PFSK-1 (cell line): ENCODE data around the gene KCNK17.

Experiments used
- FOXP2 ChIP-seq: optimal IDR thresholded peaks from 2 replicates; pipeline ENCODE3; 2011; ENCODE audit warnings: borderline replicate concordance, control low read depth, inconsistent platforms; ENCODE audit not compliant: insufficient read depth; ENCODE audit errors: extremely low read length, extremely low read depth
- POLR2AphosphoS5 ChIP-seq: IDR thresholded peaks from 2 replicates; pipeline ENCODE4 v1.6.1; 2012; ENCODE audit warnings: low read depth, mild to moderate bottlenecking, control low read depth, low read length, moderate library complexity
- REST ChIP-seq, 2 experiments: IDR thresholded peaks; 2 replicates each; pipeline versions ENCODE4 v1.6.1 to v1.8.0; 2011 to 2012; ENCODE audit warnings: low read depth in 2 of 2, low read length in 2 of 2, control low read depth in 1 of 2, inconsistent platforms in 1 of 2, mild to moderate bottlenecking in 1 of 2, moderate library complexity in 1 of 2; ENCODE audit not compliant: insufficient read depth in 1 of 2
- SIN3A ChIP-seq: IDR thresholded peaks from 2 replicates; pipeline ENCODE4 v1.6.1; 2012; ENCODE audit warnings: mild to moderate bottlenecking, low read length, moderate library complexity, borderline replicate concordance; ENCODE audit not compliant: insufficient read depth
- TAF1 ChIP-seq: IDR thresholded peaks from 2 replicates; pipeline ENCODE4 v1.6.1; 2012; ENCODE audit warnings: low read length, control low read depth, borderline replicate concordance; ENCODE audit not compliant: insufficient read depth

KCNK17 gene

GRCh38 chr6:39330476-39330875 is 16.3 kb upstream of the KCNK17 start:
- TF ChIP-seq TAF1 (no peak), SIN3A (no peak), REST (IDR thresholded peaks at IDR 0.05; ENCODE audit: insufficient read depth in 1 of 2, low read depth in 2 of 2, low read length in 2 of 2) (no peak), POLR2AphosphoS5 (no peak), FOXP2 (no peak)

- TF ChIP-seq POLR2AphosphoS5 (no peak), SIN3A (no peak), TAF1 (no peak), REST (IDR thresholded peaks at IDR 0.05; ENCODE audit: insufficient read depth in 1 of 2, low read depth in 2 of 2, low read length in 2 of 2) (no peak), FOXP2 (no peak)
Measured at GRCh38 chr6:39330057-39330456, 15.8 kb upstream of the KCNK17 start.

- TF ChIP-seq FOXP2: no peak
- TF ChIP-seq POLR2AphosphoS5: no peak
- no peak for TF ChIP-seq REST (IDR thresholded peaks at IDR 0.05; ENCODE audit: insufficient read depth in 1 of 2, low read depth in 2 of 2, low read length in 2 of 2)
- TF ChIP-seq TAF1: no peak
- TF ChIP-seq SIN3A: no peak
Measured at GRCh38 chr6:39328066-39328465, 13.8 kb upstream of the KCNK17 start.

- TF ChIP-seq FOXP2: no peak
- no peak for TF ChIP-seq REST (IDR thresholded peaks at IDR 0.05; ENCODE audit: insufficient read depth in 1 of 2, low read depth in 2 of 2, low read length in 2 of 2)
Measured at GRCh38 chr6:39327507-39327906, 13.3 kb upstream of the KCNK17 start.

GRCh38 chr6:39322306-39322850 is 8.2 kb upstream of the KCNK17 start, which contains the start of gene KCNK16:
Gene KCNK16 (minus strand): TSS chr6:39322702. CDS start chr6:39322540, 162 bp downstream.
- no peak for TF ChIP-seq FOXP2
- no peak for TF ChIP-seq REST (IDR thresholded peaks at IDR 0.05; ENCODE audit: insufficient read depth in 1 of 2, low read depth in 2 of 2, low read length in 2 of 2)
- no peak for TF ChIP-seq TAF1
- TF ChIP-seq SIN3A: no peak
- TF ChIP-seq POLR2AphosphoS5: no peak
